ENCODE results near the gene BNC2.

Gene BNC2

GRCh38 chr9:16532681-16533450 is 337.6 kb downstream of the BNC2 start:
- no peaks in the 10 kb centered on the region for H3K4me1 ChIP-seq (ENCODE audit: control insufficient read depth, insufficient read depth, low read length)
- no peaks in the 10 kb centered on the region for H3K9me3 ChIP-seq (ENCODE audit: control insufficient read depth, low read length)
- H3K27me3 ChIP-seq (ENCODE audit: control insufficient read depth, insufficient read depth, low read length): no peaks in the 10 kb centered on the region
- no peaks in the 10 kb centered on the region for H3K36me3 ChIP-seq (ENCODE audit: control insufficient read depth, insufficient read depth, low read length)
- H3K4me3 ChIP-seq (ENCODE audit: low read length): no peak overlapping the region
- H3K9ac ChIP-seq (ENCODE audit: low read length): no peak overlapping the region

GRCh38 chr9:16532272-16532671 is 338.2 kb downstream of the BNC2 start:
- no peaks in the 10 kb centered on the region for H3K4me1 ChIP-seq (ENCODE audit: control insufficient read depth, insufficient read depth, low read length)
- no peak overlapping the region for H3K4me3 ChIP-seq (ENCODE audit: low read length)
- no peak overlapping the region for H3K9ac ChIP-seq (ENCODE audit: low read length)
- no peaks in the 10 kb centered on the region for H3K27me3 ChIP-seq (ENCODE audit: control insufficient read depth, insufficient read depth, low read length)
- H3K9me3 ChIP-seq (ENCODE audit: control insufficient read depth, low read length): no peaks in the 10 kb centered on the region
- H3K36me3 ChIP-seq (ENCODE audit: control insufficient read depth, insufficient read depth, low read length): no peaks in the 10 kb centered on the region

DNA sequence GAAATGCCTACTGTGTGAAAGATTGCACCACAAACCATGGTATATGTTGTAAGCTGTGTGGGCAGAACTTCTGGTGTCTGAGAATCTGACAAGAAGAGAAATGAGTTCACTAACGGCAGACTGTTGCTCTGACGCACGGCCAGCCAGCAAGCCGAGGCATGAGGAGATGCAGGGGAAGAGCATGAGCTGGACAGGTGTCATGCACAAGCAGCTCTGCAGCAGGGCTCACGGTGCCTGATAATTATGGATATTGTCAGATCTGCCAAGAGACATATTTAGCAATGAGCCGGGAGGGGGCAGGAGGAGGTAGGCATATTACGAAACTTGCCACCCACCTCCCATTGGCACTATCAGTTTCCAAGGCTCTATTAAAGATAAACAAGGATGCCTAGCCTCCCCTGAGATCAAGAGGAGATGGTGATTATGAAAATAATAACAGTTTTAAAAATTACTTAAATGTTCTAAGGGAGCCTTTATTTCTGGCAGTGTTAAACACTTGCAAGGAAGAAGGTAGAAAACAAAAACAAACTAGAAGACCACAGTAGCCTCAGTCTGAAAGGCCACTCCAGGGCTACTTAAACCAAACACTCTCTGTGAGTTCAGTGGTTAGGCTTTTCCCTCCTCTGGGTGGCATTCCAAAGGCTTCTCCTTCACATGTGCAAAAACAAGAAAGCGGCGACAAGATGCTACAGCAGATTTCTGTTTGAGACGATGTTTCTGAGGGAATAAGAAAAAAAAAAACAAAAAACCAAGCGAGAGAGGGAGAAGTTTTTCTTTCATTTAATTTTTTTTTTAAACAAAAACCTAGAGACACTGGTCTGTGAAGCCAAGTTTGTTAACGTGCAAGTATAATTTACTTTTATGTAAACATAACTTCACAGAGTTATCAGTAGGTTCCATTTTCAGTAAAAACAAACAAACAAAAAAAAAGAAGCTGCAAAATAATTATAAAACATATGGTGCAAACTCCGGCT is 339.5 kb downstream of the BNC2 start:
- H3K27me3 ChIP-seq (ENCODE audit: control insufficient read depth, insufficient read depth, low read length): no peaks in the 10 kb centered on the region
- no peak overlapping the region for H3K4me3 ChIP-seq (ENCODE audit: low read length)
- H3K9ac ChIP-seq (ENCODE audit: low read length): no peak overlapping the region

GRCh38 chr9:16527573-16527972 is 342.9 kb downstream of the BNC2 start:
- Histone ChIP-seq H3K9ac (ENCODE audit: low read length) (no peak overlapping the region), H3K4me3 (ENCODE audit: low read length) (no peak overlapping the region), H3K9me3 (ENCODE audit: control insufficient read depth, low read length) (no peaks in the 10 kb centered on the region), H3K4me1 (ENCODE audit: control insufficient read depth, insufficient read depth, low read length) (no peaks in the 10 kb centered on the region), H3K36me3 (ENCODE audit: control insufficient read depth, insufficient read depth, low read length) (no peaks in the 10 kb centered on the region), H3K27me3 (ENCODE audit: control insufficient read depth, insufficient read depth, low read length) (no peaks in the 10 kb centered on the region)

More for the DNA sequence above, 339.5 kb downstream of the BNC2 start:
- Histone ChIP-seq H3K4me1 (ENCODE audit: control insufficient read depth, insufficient read depth, low read length) (no peaks in the 10 kb centered on the region), H3K9me3 (ENCODE audit: control insufficient read depth, low read length) (no peaks in the 10 kb centered on the region), H3K36me3 (ENCODE audit: control insufficient read depth, insufficient read depth, low read length) (no peaks in the 10 kb centered on the region)

DNA sequence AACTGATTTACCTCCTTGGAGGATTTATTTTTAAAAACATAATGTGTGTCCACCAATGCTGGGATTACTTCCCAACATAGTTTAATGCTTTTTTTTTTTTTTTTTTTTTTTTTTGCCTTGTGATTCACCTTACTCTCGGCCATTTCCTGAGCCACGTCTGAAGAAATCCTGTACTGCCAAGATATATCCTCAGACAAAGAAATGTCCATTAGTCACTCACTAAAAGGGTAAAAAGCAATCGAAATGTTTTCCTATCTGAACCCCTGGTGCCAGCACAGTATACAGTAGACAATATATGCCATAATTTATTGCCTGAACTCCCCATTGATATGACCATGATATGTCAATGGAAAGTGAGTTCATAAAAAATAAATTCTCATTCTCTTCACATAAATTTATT is 344.1 kb downstream of the BNC2 start:
- Histone ChIP-seq H3K36me3 (ENCODE audit: control insufficient read depth, insufficient read depth, low read length) (no peaks in the 10 kb centered on the region), H3K27me3 (ENCODE audit: control insufficient read depth, insufficient read depth, low read length) (no peaks in the 10 kb centered on the region), H3K4me3 (ENCODE audit: low read length) (no peak overlapping the region), H3K9ac (ENCODE audit: low read length) (no peak overlapping the region), H3K4me1 (ENCODE audit: control insufficient read depth, insufficient read depth, low read length) (no peaks in the 10 kb centered on the region), H3K9me3 (ENCODE audit: control insufficient read depth, low read length) (no peaks in the 10 kb centered on the region)

GRCh38 chr9:16524823-16525222 is 345.6 kb downstream of the BNC2 start:
- H3K27me3 ChIP-seq (ENCODE audit: control insufficient read depth, insufficient read depth, low read length): no peaks in the 10 kb centered on the region
- no peaks in the 10 kb centered on the region for H3K36me3 ChIP-seq (ENCODE audit: control insufficient read depth, insufficient read depth, low read length)
- no peaks in the 10 kb centered on the region for H3K4me1 ChIP-seq (ENCODE audit: control insufficient read depth, insufficient read depth, low read length)
- no peak overlapping the region for H3K9ac ChIP-seq (ENCODE audit: low read length)
- H3K4me3 ChIP-seq (ENCODE audit: low read length): no peak overlapping the region
- no peaks in the 10 kb centered on the region for H3K9me3 ChIP-seq (ENCODE audit: control insufficient read depth, low read length)

DNA sequence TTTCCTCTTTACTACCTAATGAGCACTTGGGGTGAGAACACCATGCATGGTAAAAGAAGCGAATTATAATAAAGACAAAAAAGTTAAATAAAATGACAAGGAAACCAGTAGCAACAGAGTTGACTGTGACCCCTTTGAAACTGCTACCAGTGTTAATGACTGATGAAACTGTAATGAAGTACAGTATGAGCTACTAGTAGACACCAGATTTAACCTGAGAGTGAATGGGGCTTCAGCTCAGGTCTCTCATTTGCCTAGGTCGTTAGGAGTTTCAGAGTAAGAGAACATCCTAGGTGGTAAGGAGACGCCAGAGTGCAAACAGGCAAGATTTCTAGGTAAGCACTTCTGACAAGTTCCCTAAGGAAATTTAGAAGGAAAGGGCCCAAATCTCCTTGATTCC is 346.4 kb downstream of the BNC2 start:
- H3K4me3 ChIP-seq (ENCODE audit: low read length): no peak overlapping the region
- no peaks in the 10 kb centered on the region for H3K27me3 ChIP-seq (ENCODE audit: control insufficient read depth, insufficient read depth, low read length)
- no peaks in the 10 kb centered on the region for H3K4me1 ChIP-seq (ENCODE audit: control insufficient read depth, insufficient read depth, low read length)
- no peaks in the 10 kb centered on the region for H3K36me3 ChIP-seq (ENCODE audit: control insufficient read depth, insufficient read depth, low read length)
- no peaks in the 10 kb centered on the region for H3K9me3 ChIP-seq (ENCODE audit: control insufficient read depth, low read length)
- no peak overlapping the region for H3K9ac ChIP-seq (ENCODE audit: low read length)

GRCh38 chr9:16521868-16522411 is 348.5 kb downstream of the BNC2 start:
- H3K27me3 ChIP-seq (ENCODE audit: control insufficient read depth, insufficient read depth, low read length): no peaks in the 10 kb centered on the region
- H3K9ac ChIP-seq (ENCODE audit: low read length): no peak overlapping the region

GRCh38 chr9:16519001-16519400 is 351.5 kb downstream of the BNC2 start:
- Histone ChIP-seq H3K9me3 (ENCODE audit: control insufficient read depth, low read length) (no peaks in the 10 kb centered on the region), H3K36me3 (ENCODE audit: control insufficient read depth, insufficient read depth, low read length) (no peaks in the 10 kb centered on the region), H3K9ac (ENCODE audit: low read length) (no peak overlapping the region), H3K4me1 (ENCODE audit: control insufficient read depth, insufficient read depth, low read length) (no peaks in the 10 kb centered on the region), H3K27me3 (ENCODE audit: control insufficient read depth, insufficient read depth, low read length) (no peaks in the 10 kb centered on the region), H3K4me3 (ENCODE audit: low read length) (no peak overlapping the region)

More at GRCh38 chr9:16521868-16522411, 348.5 kb downstream of the BNC2 start:
- no peaks in the 10 kb centered on the region for H3K36me3 ChIP-seq (ENCODE audit: control insufficient read depth, insufficient read depth, low read length)
- H3K4me3 ChIP-seq (ENCODE audit: low read length): no peak overlapping the region
- no peaks in the 10 kb centered on the region for H3K4me1 ChIP-seq (ENCODE audit: control insufficient read depth, insufficient read depth, low read length)
- H3K9me3 ChIP-seq (ENCODE audit: control insufficient read depth, low read length): no peaks in the 10 kb centered on the region

DNA sequence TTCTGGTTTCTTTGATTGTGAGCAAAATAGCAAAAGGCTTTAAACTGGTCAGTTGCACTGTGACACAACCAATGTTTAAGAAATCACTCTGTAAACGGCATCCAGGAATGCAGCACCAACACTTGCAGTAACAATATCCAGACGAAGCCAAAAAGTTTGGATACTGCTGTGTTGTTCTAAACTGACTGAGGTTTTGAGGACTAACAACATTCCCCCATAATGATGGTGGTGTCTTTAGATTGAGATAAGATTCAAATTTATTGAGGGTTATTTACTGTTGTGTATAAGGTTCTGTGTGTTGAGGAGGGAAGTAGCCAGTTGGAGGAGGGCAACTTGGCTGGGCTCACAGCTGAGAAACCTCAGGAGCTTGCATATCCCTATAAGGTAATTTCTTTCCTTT is 353.6 kb downstream of the BNC2 start:
- Histone ChIP-seq H3K9me3 (ENCODE audit: control insufficient read depth, low read length) (no peaks in the 10 kb centered on the region), H3K27me3 (ENCODE audit: control insufficient read depth, insufficient read depth, low read length) (no peaks in the 10 kb centered on the region), H3K4me3 (ENCODE audit: low read length) (no peak overlapping the region), H3K9ac (ENCODE audit: low read length) (no peak overlapping the region), H3K4me1 (ENCODE audit: control insufficient read depth, insufficient read depth, low read length) (no peaks in the 10 kb centered on the region), H3K36me3 (ENCODE audit: control insufficient read depth, insufficient read depth, low read length) (no peaks in the 10 kb centered on the region)

DNA sequence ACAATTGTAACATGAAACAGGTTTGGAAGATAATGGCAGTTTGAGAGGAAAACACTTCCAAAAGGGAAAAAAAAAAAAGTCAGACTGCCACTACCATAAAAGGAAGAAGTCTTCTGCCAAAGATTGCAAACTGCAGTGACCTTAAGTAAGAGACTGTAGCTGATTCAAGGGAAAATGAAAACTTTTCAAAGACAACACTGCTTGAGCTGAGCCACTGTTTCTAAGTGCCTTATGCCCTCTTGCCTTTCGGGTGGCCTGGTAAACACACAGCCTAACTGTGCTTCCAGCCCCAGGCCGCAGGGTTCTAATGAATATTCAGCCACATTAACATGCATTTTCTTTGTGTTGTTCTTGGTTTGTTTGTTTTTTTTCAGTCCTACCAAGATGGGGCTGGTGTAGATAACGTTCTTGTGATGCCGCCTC is 354.6 kb downstream of the BNC2 start:
- Histone ChIP-seq H3K36me3 (ENCODE audit: control insufficient read depth, insufficient read depth, low read length) (no peaks in the 10 kb centered on the region), H3K9ac (ENCODE audit: low read length) (no peak overlapping the region), H3K4me3 (ENCODE audit: low read length) (no peak overlapping the region), H3K9me3 (ENCODE audit: control insufficient read depth, low read length) (no peaks in the 10 kb centered on the region), H3K4me1 (ENCODE audit: control insufficient read depth, insufficient read depth, low read length) (no peaks in the 10 kb centered on the region), H3K27me3 (ENCODE audit: control insufficient read depth, insufficient read depth, low read length) (no peaks in the 10 kb centered on the region)

- no peak overlapping the region for H3K4me3 ChIP-seq (ENCODE audit: low read length)
- no peak overlapping the region for H3K9ac ChIP-seq (ENCODE audit: low read length)
- H3K9me3 ChIP-seq (ENCODE audit: control insufficient read depth, low read length): no peaks in the 10 kb centered on the region
- no peaks in the 10 kb centered on the region for H3K27me3 ChIP-seq (ENCODE audit: control insufficient read depth, insufficient read depth, low read length)
- no peaks in the 10 kb centered on the region for H3K36me3 ChIP-seq (ENCODE audit: control insufficient read depth, insufficient read depth, low read length)
- H3K4me1 ChIP-seq (ENCODE audit: control insufficient read depth, insufficient read depth, low read length): no peaks in the 10 kb centered on the region
Observed at GRCh38 chr9:16515207-16515606, 355.3 kb downstream of the BNC2 start.

Data from mucosa of stomach (tissue), 1 donor.